H9 (cell line): ENCODE data around the gene NRM. TPM values are rescaled to one million over a fixed set of nuclear protein-coding genes. Genes with fewer than 3 reads are reported as not detected.

Source experiments
- DNase-seq: peaks from one replicate; pipeline ENCODE4 v3.0.0-alpha.2; 2017
- H2AFZ ChIP-seq: one replicate; pipeline ENCODE4 v1.6.1; 2013; ENCODE audit warnings: mild to moderate bottlenecking, low read length, control low read depth, moderate library complexity
- H2AK5ac ChIP-seq: 2 replicates; pipeline ENCODE4 v1.6.1; 2013; ENCODE audit warnings: low read length, control low read depth, mixed read lengths; ENCODE audit not compliant: insufficient read length
- H2BK120ac ChIP-seq: one replicate; pipeline ENCODE4 v1.6.1; 2013; ENCODE audit warnings: low read depth, mild to moderate bottlenecking, low read length, control low read depth, inconsistent platforms; ENCODE audit not compliant: poor library complexity, severe bottlenecking
- H2BK12ac ChIP-seq: 2 replicates; pipeline ENCODE4 v1.6.1; 2013; ENCODE audit warnings: low read length, control low read depth, mixed read lengths, low read depth; ENCODE audit not compliant: insufficient read length
- H2BK15ac ChIP-seq: 2 replicates; pipeline ENCODE4 v1.6.1; 2013; ENCODE audit warnings: low read depth, low read length, control low read depth
- H2BK20ac ChIP-seq: one replicate; pipeline ENCODE4 v1.6.1; 2013; ENCODE audit warnings: low read depth, mild to moderate bottlenecking, low read length, control low read depth, inconsistent platforms; ENCODE audit not compliant: poor library complexity, severe bottlenecking
- H2BK5ac ChIP-seq: 2 replicates; pipeline ENCODE4 v1.6.1; 2013; ENCODE audit warnings: low read length, control low read depth, mixed read lengths; ENCODE audit not compliant: insufficient read length
- H3K14ac ChIP-seq: 2 replicates; pipeline ENCODE4 v1.6.1; 2013; ENCODE audit warnings: low read length, control low read depth; ENCODE audit not compliant: insufficient read depth
- H3K18ac ChIP-seq: 2 replicates; pipeline ENCODE4 v1.6.1; 2013; ENCODE audit warnings: low read depth, mild to moderate bottlenecking, mixed read lengths, low read length, control low read depth; ENCODE audit not compliant: insufficient read length
- H3K23ac ChIP-seq: 2 replicates; pipeline ENCODE4 v1.6.1; 2013; ENCODE audit warnings: low read length, control low read depth, mixed read lengths, low read depth; ENCODE audit not compliant: insufficient read length
- H3K23me2 ChIP-seq: 2 replicates; pipeline ENCODE4 v1.6.1; 2013; ENCODE audit warnings: low read depth, mild to moderate bottlenecking, mixed read lengths, low read length, control low read depth; ENCODE audit not compliant: insufficient read length, poor library complexity, severe bottlenecking
- H3K27ac ChIP-seq: 2 replicates; pipeline ENCODE4 v1.5.1; 2013; ENCODE audit warnings: low read length, control low read depth, mixed read lengths, low read depth; ENCODE audit not compliant: insufficient read length
- H3K27me3 ChIP-seq: 2 replicates; pipeline ENCODE4 v1.6.1; 2013; ENCODE audit warnings: low read length, control low read depth, inconsistent platforms; ENCODE audit not compliant: insufficient read depth
- H3K4ac ChIP-seq: 2 replicates; pipeline ENCODE4 v1.6.1; 2013; ENCODE audit warnings: low read depth, mild to moderate bottlenecking, control low read depth, inconsistent platforms, low read length, moderate library complexity
- H3K4me1 ChIP-seq: 2 replicates; pipeline ENCODE4 v1.6.1; 2013; ENCODE audit warnings: low read length, control low read depth, inconsistent platforms; ENCODE audit not compliant: insufficient read depth
- H3K4me2 ChIP-seq: 2 replicates; pipeline ENCODE4 v1.6.1; 2013; ENCODE audit warnings: low read length, control low read depth, mixed read lengths; ENCODE audit not compliant: insufficient read length, insufficient read depth
- H3K56ac ChIP-seq: 2 replicates; pipeline ENCODE4 v1.6.1; 2013; ENCODE audit warnings: low read depth, mild to moderate bottlenecking, mixed read lengths, low read length, control low read depth; ENCODE audit not compliant: insufficient read length
- H3K79me1 ChIP-seq: 2 replicates; pipeline ENCODE4 v1.6.1; 2013; ENCODE audit warnings: low read depth, mild to moderate bottlenecking, moderate library complexity, low read length, control low read depth, inconsistent platforms; ENCODE audit not compliant: insufficient read depth, poor library complexity, severe bottlenecking
- H3K79me2 ChIP-seq: 2 replicates; pipeline ENCODE4 v1.6.1; 2013; ENCODE audit warnings: low read length, control low read depth, inconsistent platforms; ENCODE audit not compliant: insufficient read depth
- H3K9ac ChIP-seq: 2 replicates; pipeline ENCODE4 v1.6.1; 2013; ENCODE audit warnings: low read length, control low read depth, mixed read lengths; ENCODE audit not compliant: insufficient read length; ENCODE audit errors: extremely low read depth
- H3K9me3 ChIP-seq: one replicate; pipeline ENCODE4 v1.6.1; 2013; ENCODE audit warnings: low read depth, low read length, inconsistent platforms; ENCODE audit not compliant: control insufficient read depth
- H3T11ph ChIP-seq: one replicate; pipeline ENCODE4 v1.6.1; 2013; ENCODE audit warnings: mild to moderate bottlenecking, low read length, control low read depth, inconsistent platforms
- H4K20me1 ChIP-seq: one replicate; pipeline ENCODE4 v1.6.1; 2013; ENCODE audit not compliant: control insufficient read depth, insufficient read length, insufficient read depth
- H4K5ac ChIP-seq: 2 replicates; pipeline ENCODE4 v1.6.1; 2013; ENCODE audit warnings: low read depth, mild to moderate bottlenecking, mixed read lengths, low read length, control low read depth; ENCODE audit not compliant: insufficient read length
- H4K8ac ChIP-seq: replicated peaks from 2 replicates; pipeline ENCODE4 v1.6.1; 2013; ENCODE audit warnings: low read length, control low read depth, mixed read lengths, low read depth; ENCODE audit not compliant: insufficient read length
- H4K91ac ChIP-seq: 2 replicates; pipeline ENCODE4 v1.6.1; 2013; ENCODE audit warnings: low read depth, mild to moderate bottlenecking, moderate library complexity, mixed read lengths, low read length, control low read depth; ENCODE audit not compliant: insufficient read length
- H3K27ac Mint-ChIP-seq, 3 experiments: 2 replicates in 2 of 3; 3 replicates in 1 of 3; pipeline ENCODE4 v1.8.0; 2020 to 2021; ENCODE audit warnings: mixed read lengths in 3 of 3, mild to moderate bottlenecking in 1 of 3, moderate library complexity in 1 of 3
- H3K27me3 Mint-ChIP-seq: 2 replicates; pipeline ENCODE4 v1.8.0; 2021; ENCODE audit warnings: low read depth, mild to moderate bottlenecking, moderate library complexity, mixed read lengths
- H3K36me3 Mint-ChIP-seq, 3 experiments: 2 replicates in 2 of 3; 3 replicates in 1 of 3; pipeline ENCODE4 v1.8.0; 2020 to 2021; ENCODE audit warnings: low read depth in 3 of 3, mixed read lengths in 3 of 3; ENCODE audit not compliant: insufficient read depth in 1 of 3
- H3K4me1 Mint-ChIP-seq, 2 experiments: 2 replicates each; pipeline ENCODE4 v1.8.0; 2020; ENCODE audit warnings: mixed read lengths in 2 of 2
- H3K4me3 Mint-ChIP-seq, 2 experiments: 2 replicates in 1 of 2; 3 replicates in 1 of 2; pipeline ENCODE4 v1.8.0; 2020 to 2021; ENCODE audit warnings: mild to moderate bottlenecking in 2 of 2, mixed read lengths in 2 of 2, moderate library complexity in 1 of 2
- H3K9me3 Mint-ChIP-seq, 2 experiments: 2 replicates in 1 of 2; 3 replicates in 1 of 2; pipeline ENCODE4 v1.8.0; 2020; ENCODE audit warnings: mild to moderate bottlenecking in 2 of 2, mixed read lengths in 2 of 2, moderate library complexity in 1 of 2
- WGBS: extraction: QIAGEN DNeasy Blood & Tissue Kit; methylation state at CpG from one replicate; pipeline ENCODE4 v1.1.7; 2013; ENCODE audit warnings: missing lambda C conversion rate, low lambda C conversion rate, mixed read lengths; ENCODE audit not compliant: insufficient read length; ENCODE audit errors: extremely low coverage; 5-methylcytosine and 5-hydroxymethylcytosine counted together
- total RNA-seq: library from RNA; stranded (reverse); gene quantifications from 2 replicates; pipeline ENCODE4 v1.2.1, GENCODE V29; 2021
- TF ChIP-seq, protein P1 (sequence below): fragments of 200-600 bp; sonication (generic); conservative IDR thresholded peaks from 3 replicates; pipeline ENCODE4 v1.8.0; 2021; ENCODE audit warnings: antibody characterized with exemption, mild to moderate bottlenecking

Gene NRM
- total RNA-seq, 1 experiment from 2014 or later: 36.5 TPM

- Histone ChIP-seq H4K20me1 (no peaks in the 10 kb centered on the region), H2BK15ac (no peak within 1 kb of the TSS), H3K56ac (peak within 1 kb of the TSS; percentile 4), H4K5ac (peak within 1 kb of the TSS; percentile 31), H3K79me1 (no peaks in the 10 kb centered on the region), H4K8ac (no peak within 1 kb of the TSS), H3K27me3 (no peaks in the 10 kb centered on the region), H2BK12ac (no peak within 1 kb of the TSS), H3K4ac (no peak within 1 kb of the TSS), H2BK120ac (no peak within 1 kb of the TSS), H3K23ac (no peak within 1 kb of the TSS), H3K9ac (peak within 1 kb of the TSS; percentile 92), H2AK5ac (no peak within 1 kb of the TSS), H2AFZ (no peak within 1 kb of the TSS), H3K27ac (peak within 1 kb of the TSS; percentile 90), H3K4me1 (no peaks in the 10 kb centered on the region), H4K91ac (no peak within 1 kb of the TSS), H3K79me2 (peaks cover 11% of the 10 kb centered on the region; the same call in 1 of the 2 replicates), H3K4me2 (peak within 1 kb of the TSS; percentile 78), H2BK20ac (no peak within 1 kb of the TSS), H3K9me3 (no peaks in the 10 kb centered on the region), H3K18ac (peak within 1 kb of the TSS; percentile 81), H2BK5ac (peak within 1 kb of the TSS; percentile 33), H3K23me2 (peaks cover 15% of the 10 kb centered on the region), H3K14ac (peak within 1 kb of the TSS; percentile 44; the same call in 1 of the 2 replicates), H3T11ph (no peak within 1 kb of the TSS)
- no CpG with 5 or more reads among the region's 48 CpGs for WGBS
- peak within 1 kb of the TSS; percentile 100 for H3K27ac Mint-ChIP-seq
- peaks cover 3% of the 10 kb centered on the region; the same call in 1 of the 2 replicates for H3K27me3 Mint-ChIP-seq
- H3K36me3 Mint-ChIP-seq: peaks cover 39 to 58% (median 53%) of the 10 kb centered on the region in 3 experiments
- TF ChIP-seq, protein P1, sequence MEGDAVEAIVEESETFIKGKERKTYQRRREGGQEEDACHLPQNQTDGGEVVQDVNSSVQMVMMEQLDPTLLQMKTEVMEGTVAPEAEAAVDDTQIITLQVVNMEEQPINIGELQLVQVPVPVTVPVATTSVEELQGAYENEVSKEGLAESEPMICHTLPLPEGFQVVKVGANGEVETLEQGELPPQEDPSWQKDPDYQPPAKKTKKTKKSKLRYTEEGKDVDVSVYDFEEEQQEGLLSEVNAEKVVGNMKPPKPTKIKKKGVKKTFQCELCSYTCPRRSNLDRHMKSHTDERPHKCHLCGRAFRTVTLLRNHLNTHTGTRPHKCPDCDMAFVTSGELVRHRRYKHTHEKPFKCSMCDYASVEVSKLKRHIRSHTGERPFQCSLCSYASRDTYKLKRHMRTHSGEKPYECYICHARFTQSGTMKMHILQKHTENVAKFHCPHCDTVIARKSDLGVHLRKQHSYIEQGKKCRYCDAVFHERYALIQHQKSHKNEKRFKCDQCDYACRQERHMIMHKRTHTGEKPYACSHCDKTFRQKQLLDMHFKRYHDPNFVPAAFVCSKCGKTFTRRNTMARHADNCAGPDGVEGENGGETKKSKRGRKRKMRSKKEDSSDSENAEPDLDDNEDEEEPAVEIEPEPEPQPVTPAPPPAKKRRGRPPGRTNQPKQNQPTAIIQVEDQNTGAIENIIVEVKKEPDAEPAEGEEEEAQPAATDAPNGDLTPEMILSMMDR: peak; percentile 35; the same call in 2 of the 3 replicates
- H3K9me3 Mint-ChIP-seq: peaks cover 6 to 7% of the 10 kb centered on the region in 2 experiments; a peak in 4 of 5 replicates
- DNase-seq: peak; percentile 100
- peak within 1 kb of the TSS; percentile 93 to 98 for H3K4me3 Mint-ChIP-seq
- peaks cover 21 to 28% of the 10 kb centered on the region in 2 experiments for H3K4me1 Mint-ChIP-seq
Measured at GRCh38 chr6:30717129-30717844, 26.5 kb upstream of the NRM start, which contains the start of gene MDC1. Gene MDC1, minus strand, starts transcription at chr6:30717281. Its CDS starts 2,106 bp downstream, at chr6:30715175.
